ENCODE data around the gene MT1M. TPM values are rescaled to one million over a fixed set of nuclear protein-coding genes. Genes with fewer than 3 reads are reported as not detected.

MT1M gene
- polyA plus RNA-seq, 1 donor (not counting 4 experiments of a cell fraction or from before 2014, with no cell fraction given), result 0.20 TPM

GRCh38 chr16:56645311-56645710, 12.9 kb downstream of the MT1M start:
- TF ChIP-seq CTCF (optimal IDR thresholded peaks at IDR 0.05 in 1 of 3, IDR thresholded peaks at IDR 0.05 in 1 of 3, conservative IDR thresholded peaks at IDR 0.05 in 1 of 3; ENCODE audit: extremely low read depth in 1 of 3, insufficient read depth in 2 of 3, low read length in 3 of 3), result no peak
- TF ChIP-seq EZH2 (IDR thresholded peaks at IDR 0.05; ENCODE audit: low read length), result no peak
- no peak for FAIRE-seq
- Histone ChIP-seq H3K4me2 (ENCODE audit: control insufficient read depth, extremely low read depth, insufficient read depth, low read depth, low read length) (no peak overlapping the region), H3K9me3 (ENCODE audit: control insufficient read depth, low read depth, low read length) (no peaks in the 10 kb centered on the region), H3K27ac (ENCODE audit: control insufficient read depth, insufficient read depth, low read length) (no peak overlapping the region), H2AFZ (ENCODE audit: control insufficient read depth, low read length) (no peak overlapping the region), H3K4me1 (ENCODE audit: control insufficient read depth, extremely low read depth, insufficient read depth, low read length) (peaks cover 18% of the 10 kb centered on the region), H4K20me1 (ENCODE audit: control insufficient read depth, extremely low read depth, insufficient read depth, low read length) (no peaks in the 10 kb centered on the region), H3K9me1 (ENCODE audit: control insufficient read depth, extremely low read depth, insufficient read depth, low read length) (no peaks in the 10 kb centered on the region), H3K9ac (ENCODE audit: control insufficient read depth, extremely low read depth, insufficient read depth, low read length) (no peak overlapping the region), H3K4me3 (ENCODE audit: control insufficient read depth in 2 of 3, extremely low read depth in 1 of 3, insufficient read depth in 2 of 3, low read depth in 1 of 3, low read length in 3 of 3) (no peak overlapping the region), H3K36me3 (ENCODE audit: control insufficient read depth in 2 of 2, extremely low read depth in 1 of 2, insufficient read depth in 2 of 2, low read length in 2 of 2) (no peaks in the 10 kb centered on the region), H3K27me3 (ENCODE audit: control insufficient read depth, extremely low read depth, insufficient read depth, low read length) (no peaks in the 10 kb centered on the region), H3K79me2 (ENCODE audit: control insufficient read depth, insufficient read depth, low read length) (no peaks in the 10 kb centered on the region)
- dilution Hi-C loops (cut with MboI; ENCODE audit: extremely low pct_ligation_motif_present, low sequenced_read_pairs), result no loop called here
- DNase-seq (ENCODE audit: low read depth, low spot score), result no peak

- Histone ChIP-seq H2AFZ (ENCODE audit: control insufficient read depth, low read length) (no peak overlapping the region), H3K36me3 (ENCODE audit: control insufficient read depth in 2 of 2, extremely low read depth in 1 of 2, insufficient read depth in 2 of 2, low read length in 2 of 2) (no peaks in the 10 kb centered on the region), H3K9ac (ENCODE audit: control insufficient read depth, extremely low read depth, insufficient read depth, low read length) (no peak overlapping the region), H3K9me1 (ENCODE audit: control insufficient read depth, extremely low read depth, insufficient read depth, low read length) (no peaks in the 10 kb centered on the region), H3K4me1 (ENCODE audit: control insufficient read depth, extremely low read depth, insufficient read depth, low read length) (peaks cover 18% of the 10 kb centered on the region), H3K27me3 (ENCODE audit: control insufficient read depth, extremely low read depth, insufficient read depth, low read length) (no peaks in the 10 kb centered on the region), H4K20me1 (ENCODE audit: control insufficient read depth, extremely low read depth, insufficient read depth, low read length) (no peaks in the 10 kb centered on the region), H3K4me3 (ENCODE audit: control insufficient read depth in 2 of 3, extremely low read depth in 1 of 3, insufficient read depth in 2 of 3, low read depth in 1 of 3, low read length in 3 of 3) (no peak overlapping the region), H3K9me3 (ENCODE audit: control insufficient read depth, low read depth, low read length) (no peaks in the 10 kb centered on the region), H3K27ac (ENCODE audit: control insufficient read depth, insufficient read depth, low read length) (no peak overlapping the region), H3K4me2 (ENCODE audit: control insufficient read depth, extremely low read depth, insufficient read depth, low read depth, low read length) (no peak overlapping the region), H3K79me2 (ENCODE audit: control insufficient read depth, insufficient read depth, low read length) (no peaks in the 10 kb centered on the region)
- TF ChIP-seq EZH2 (IDR thresholded peaks at IDR 0.05; ENCODE audit: low read length), result no peak
- TF ChIP-seq CTCF (optimal IDR thresholded peaks at IDR 0.05 in 1 of 3, IDR thresholded peaks at IDR 0.05 in 1 of 3, conservative IDR thresholded peaks at IDR 0.05 in 1 of 3; ENCODE audit: extremely low read depth in 1 of 3, insufficient read depth in 2 of 3, low read length in 3 of 3), result no peak
- no peak for DNase-seq (ENCODE audit: low read depth, low spot score)
- FAIRE-seq, result no peak
- dilution Hi-C loops (cut with MboI; ENCODE audit: extremely low pct_ligation_motif_present, low sequenced_read_pairs), result no loop called here
Measured at GRCh38 chr16:56645838-56646237, 13.4 kb downstream of the MT1M start.
